HepG2 (cell line): ENCODE measurements around the gene ARID3C. TPM values are rescaled to one million over a fixed set of nuclear protein-coding genes. Genes with fewer than 3 reads are reported as not detected.

Experiments used
- AKAP8 ChIP-seq: sonication (generic); formaldehyde crosslinking; IDR thresholded peaks from 2 replicates; pipeline ENCODE4 v1.5.1; 2020; ENCODE audit warnings: mild to moderate bottlenecking, missing genetic modification reagents
- CENPT ChIP-seq: sonication (generic); formaldehyde crosslinking; IDR thresholded peaks from 2 replicates; pipeline ENCODE4 v1.8.0; 2022; ENCODE audit warnings: low read depth, mild to moderate bottlenecking, moderate library complexity, missing genetic modification reagents
- FOXA1 ChIP-seq, 2 experiments: fragments of 450-650 bp in 1 of 2; sonication (generic) in 1 of 2; formaldehyde crosslinking in 1 of 2; IDR thresholded peaks; 2 replicates each; pipeline versions ENCODE4 v1.4.0 to v1.6.1; 2016 to 2020; ENCODE audit warnings: missing genetic modification reagents in 1 of 2
- GABPB1 ChIP-seq: IDR thresholded peaks from 2 replicates; pipeline ENCODE4 v1.6.1; 2016; ENCODE audit warnings: mild to moderate bottlenecking, missing genetic modification reagents, moderate library complexity, missing compliant biosample characterization
- POLR2AphosphoS5 ChIP-seq: IDR thresholded peaks from 2 replicates; pipeline ENCODE4 v1.6.1; 2012; ENCODE audit warnings: low read depth, low read length
- RBFOX2 ChIP-seq: fragments of 200-400 bp; formaldehyde crosslinking; IDR thresholded peaks from 2 replicates; pipeline ENCODE4 v1.6.1; 2017; ENCODE audit warnings: low read depth, mild to moderate bottlenecking, low read length
- RCOR2 ChIP-seq: IDR thresholded peaks from 2 replicates; pipeline ENCODE4 v1.6.1; 2016; ENCODE audit warnings: missing biosample characterization, missing genetic modification reagents
- SOX13 ChIP-seq, 3 experiments: fragments of 450-650 bp in 1 of 3; sonication (generic) in 1 of 3; formaldehyde crosslinking in 1 of 3; IDR thresholded peaks in 2 of 3; conservative IDR thresholded peaks in 1 of 3; 2 replicates each; pipeline versions ENCODE4 v1.5.0 to v1.6.1; 2016 to 2020; ENCODE audit warnings: antibody characterized with exemption in 1 of 3, mild to moderate bottlenecking in 1 of 3, missing compliant biosample characterization in 1 of 3, missing genetic modification reagents in 1 of 3, moderate library complexity in 1 of 3
- TGIF2 ChIP-seq: IDR thresholded peaks from 2 replicates; pipeline ENCODE4 v1.6.1; 2016; ENCODE audit warnings: control low read depth, missing compliant biosample characterization
- ZMYM4 ChIP-seq: sonication (generic); formaldehyde crosslinking; IDR thresholded peaks from 2 replicates; pipeline ENCODE4 v1.8.1; 2023; ENCODE audit warnings: mild to moderate bottlenecking, missing genetic modification reagents
- ZNF143 ChIP-seq: sonication (generic); formaldehyde crosslinking; IDR thresholded peaks from 2 replicates; pipeline ENCODE4 v1.4.0; 2020; ENCODE audit warnings: missing genetic modification reagents
- ZNF282 ChIP-seq: fragments of 450-650 bp; IDR thresholded peaks from 2 replicates; pipeline ENCODE4 v1.6.1; 2018; ENCODE audit not compliant: partially characterized antibody
- ZNF432 ChIP-seq: sonication (generic); formaldehyde crosslinking; IDR thresholded peaks from 2 replicates; pipeline ENCODE4 v1.5.0; 2020; ENCODE audit warnings: missing genetic modification reagents, mild to moderate bottlenecking, borderline replicate concordance
- ZNF546 ChIP-seq: sonication (generic); formaldehyde crosslinking; conservative IDR thresholded peaks from 2 replicates; pipeline ENCODE4 v1.8.1; 2023; ENCODE audit warnings: mild to moderate bottlenecking, missing genetic modification reagents
- ZNF572 ChIP-seq: sonication (generic); formaldehyde crosslinking; IDR thresholded peaks from 2 replicates; pipeline ENCODE4 v1.5.1; 2020; ENCODE audit warnings: mild to moderate bottlenecking, missing genetic modification reagents
- polyA plus RNA-seq, 8 experiments: library from polyadenylated mRNA; depleted of rRNA in 3 of 8; stranded (reverse) in 7 of 8; unstranded in 1 of 8; fragments of >200 nt; fragmentation: Illumina TruSeq in 4 of 8; extraction: Trizol in 4 of 8; gene quantifications; 2 replicates each; pipeline versions ENCODE4 v1.2.1 to v1.2.3, GENCODE V29; 2011 to 2016; ENCODE audit warnings: low read depth in 4 of 8, missing spikeins in 1 of 8, mixed read lengths in 1 of 8; ENCODE audit not compliant: insufficient read depth in 1 of 8
- total RNA-seq, 5 experiments: library from RNA; depleted of rRNA; stranded (reverse); fragments of >200 nt; fragmentation: Illumina TruSeq; extraction: Trizol; gene quantifications; 2 replicates each; pipeline ENCODE4 v1.2.3, GENCODE V29; 2016; ENCODE audit warnings: low read depth in 1 of 5
- TF ChIP-seq, protein P1 (sequence below): fragments of 450-650 bp; IDR thresholded peaks from 2 replicates; pipeline ENCODE4 v1.6.1; 2016
- TF ChIP-seq, protein P2 (sequence below): IDR thresholded peaks from 2 replicates; pipeline ENCODE4 v1.6.1; 2018; ENCODE audit warnings: missing genetic modification reagents, mild to moderate bottlenecking, missing compliant biosample characterization
- TF ChIP-seq, protein P3 (sequence below): sonication (generic); formaldehyde crosslinking; IDR thresholded peaks from 2 replicates; pipeline ENCODE4 v1.4.0; 2020; ENCODE audit warnings: mild to moderate bottlenecking, missing genetic modification reagents
- TF ChIP-seq, protein P4 (sequence below): IDR thresholded peaks from 2 replicates; pipeline ENCODE4 v1.6.1; 2016; ENCODE audit warnings: missing compliant biosample characterization, missing genetic modification reagents, borderline replicate concordance

ARID3C gene
- total and polyA plus RNA-seq, 2 of the 13 experiments (the other 11 are each of a cell fraction or from before 2014, with no cell fraction given), result not detected

DNA sequence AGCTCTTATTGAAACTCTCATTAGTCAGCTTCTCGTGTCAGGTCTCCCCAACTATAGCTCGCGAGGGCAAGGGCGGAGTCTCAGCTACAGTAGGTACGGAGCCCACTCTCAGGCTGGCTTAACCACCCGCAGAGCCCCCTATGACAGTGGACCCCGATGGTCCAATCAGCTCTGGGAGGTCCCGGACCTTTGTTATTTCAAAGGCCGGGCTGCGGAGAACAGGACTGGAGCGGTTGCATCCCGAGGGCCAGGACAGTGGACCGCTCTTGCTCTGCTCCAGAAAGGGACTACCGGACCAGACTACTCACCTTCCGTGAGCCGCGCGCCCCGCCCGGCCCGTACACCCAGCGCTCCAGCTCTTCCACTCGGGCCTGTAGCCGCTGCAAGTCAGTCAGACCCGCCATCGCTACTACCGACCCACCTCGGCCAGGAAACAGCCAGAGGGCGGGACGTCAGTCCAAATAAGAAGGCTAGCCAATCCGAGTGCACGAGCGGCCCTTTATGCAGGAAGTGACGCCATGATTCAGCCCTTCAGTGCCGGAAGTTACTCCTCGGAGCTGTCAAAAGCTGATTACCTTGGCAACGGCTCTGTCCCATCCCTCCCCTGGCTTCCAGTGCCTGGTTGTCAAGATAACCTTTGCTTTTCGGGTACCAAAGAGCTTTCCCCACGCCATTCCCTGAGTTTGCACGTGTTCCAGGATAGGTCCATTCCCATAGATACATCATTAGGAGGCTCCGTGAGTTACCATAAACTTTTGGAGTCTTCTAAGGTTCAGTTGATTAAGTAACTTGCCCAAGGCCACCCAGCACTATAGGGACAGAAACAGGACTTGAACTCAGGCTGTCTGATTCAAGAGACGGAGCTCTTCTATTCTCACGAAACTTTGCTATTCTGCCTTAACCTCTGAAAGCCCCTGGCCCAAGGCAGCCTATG lies 8.5 kb downstream of the ARID3C start, which contains the start of gene DCTN3 (continued):
- TF ChIP-seq, protein P1, sequence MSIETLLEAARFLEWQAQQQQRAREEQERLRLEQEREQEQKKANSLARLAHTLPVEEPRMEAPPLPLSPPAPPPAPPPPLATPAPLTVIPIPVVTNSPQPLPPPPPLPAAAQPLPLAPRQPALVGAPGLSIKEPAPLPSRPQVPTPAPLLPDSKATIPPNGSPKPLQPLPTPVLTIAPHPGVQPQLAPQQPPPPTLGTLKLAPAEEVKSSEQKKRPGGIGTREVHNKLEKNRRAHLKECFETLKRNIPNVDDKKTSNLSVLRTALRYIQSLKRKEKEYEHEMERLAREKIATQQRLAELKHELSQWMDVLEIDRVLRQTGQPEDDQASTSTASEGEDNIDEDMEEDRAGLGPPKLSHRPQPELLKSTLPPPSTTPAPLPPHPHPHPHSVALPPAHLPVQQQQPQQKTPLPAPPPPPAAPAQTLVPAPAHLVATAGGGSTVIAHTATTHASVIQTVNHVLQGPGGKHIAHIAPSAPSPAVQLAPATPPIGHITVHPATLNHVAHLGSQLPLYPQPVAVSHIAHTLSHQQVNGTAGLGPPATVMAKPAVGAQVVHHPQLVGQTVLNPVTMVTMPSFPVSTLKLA, result peak; percentile 27; the same call in 1 of the 2 replicates
- TF ChIP-seq ZNF546 (CRISPR knock-in tag) (0 out of 2 replicates have a peak, but pooled peaks have one; percentile 55), RBFOX2 (0 out of 2 replicates have a peak, but pooled peaks have one; percentile 55), ZNF143 (CRISPR knock-in tag) (peak; percentile 13; the same call in 1 of the 2 replicates), GABPB1 (CRISPR knock-in tag) (peak; percentile 96), ZNF282 (no peak), SOX13 (IDR thresholded peaks at IDR 0.05) (no peak), SOX13 (CRISPR knock-in tag; conservative IDR thresholded peaks at IDR 0.05 in 1 of 2, IDR thresholded peaks at IDR 0.05 in 1 of 2) (0 out of 4 replicates have a peak, but pooled peaks of 1 of the 2 experiments have one; percentile 16), AKAP8 (CRISPR knock-in tag) (no peak), ZMYM4 (CRISPR knock-in tag) (peak; percentile 65), TGIF2 (CRISPR knock-in tag) (peak; percentile 97), FOXA1 (IDR thresholded peaks at IDR 0.05) (no peak), FOXA1 (CRISPR knock-in tag; IDR thresholded peaks at IDR 0.05) (0 out of 2 replicates have a peak, but pooled peaks have one; percentile 7), RCOR2 (CRISPR knock-in tag) (no peak), ZNF432 (CRISPR knock-in tag) (no peak), CENPT (CRISPR knock-in tag) (no peak), POLR2AphosphoS5 (peak; percentile 50; the same call in 1 of the 2 replicates), ZNF572 (CRISPR knock-in tag) (0 out of 2 replicates have a peak, but pooled peaks have one; percentile 61)
- TF ChIP-seq, protein P2, sequence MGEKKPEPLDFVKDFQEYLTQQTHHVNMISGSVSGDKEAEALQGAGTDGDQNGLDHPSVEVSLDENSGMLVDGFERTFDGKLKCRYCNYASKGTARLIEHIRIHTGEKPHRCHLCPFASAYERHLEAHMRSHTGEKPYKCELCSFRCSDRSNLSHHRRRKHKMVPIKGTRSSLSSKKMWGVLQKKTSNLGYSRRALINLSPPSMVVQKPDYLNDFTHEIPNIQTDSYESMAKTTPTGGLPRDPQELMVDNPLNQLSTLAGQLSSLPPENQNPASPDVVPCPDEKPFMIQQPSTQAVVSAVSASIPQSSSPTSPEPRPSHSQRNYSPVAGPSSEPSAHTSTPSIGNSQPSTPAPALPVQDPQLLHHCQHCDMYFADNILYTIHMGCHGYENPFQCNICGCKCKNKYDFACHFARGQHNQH, result 0 out of 2 replicates have a peak, but pooled peaks have one; percentile 52
- TF ChIP-seq, protein P3, sequence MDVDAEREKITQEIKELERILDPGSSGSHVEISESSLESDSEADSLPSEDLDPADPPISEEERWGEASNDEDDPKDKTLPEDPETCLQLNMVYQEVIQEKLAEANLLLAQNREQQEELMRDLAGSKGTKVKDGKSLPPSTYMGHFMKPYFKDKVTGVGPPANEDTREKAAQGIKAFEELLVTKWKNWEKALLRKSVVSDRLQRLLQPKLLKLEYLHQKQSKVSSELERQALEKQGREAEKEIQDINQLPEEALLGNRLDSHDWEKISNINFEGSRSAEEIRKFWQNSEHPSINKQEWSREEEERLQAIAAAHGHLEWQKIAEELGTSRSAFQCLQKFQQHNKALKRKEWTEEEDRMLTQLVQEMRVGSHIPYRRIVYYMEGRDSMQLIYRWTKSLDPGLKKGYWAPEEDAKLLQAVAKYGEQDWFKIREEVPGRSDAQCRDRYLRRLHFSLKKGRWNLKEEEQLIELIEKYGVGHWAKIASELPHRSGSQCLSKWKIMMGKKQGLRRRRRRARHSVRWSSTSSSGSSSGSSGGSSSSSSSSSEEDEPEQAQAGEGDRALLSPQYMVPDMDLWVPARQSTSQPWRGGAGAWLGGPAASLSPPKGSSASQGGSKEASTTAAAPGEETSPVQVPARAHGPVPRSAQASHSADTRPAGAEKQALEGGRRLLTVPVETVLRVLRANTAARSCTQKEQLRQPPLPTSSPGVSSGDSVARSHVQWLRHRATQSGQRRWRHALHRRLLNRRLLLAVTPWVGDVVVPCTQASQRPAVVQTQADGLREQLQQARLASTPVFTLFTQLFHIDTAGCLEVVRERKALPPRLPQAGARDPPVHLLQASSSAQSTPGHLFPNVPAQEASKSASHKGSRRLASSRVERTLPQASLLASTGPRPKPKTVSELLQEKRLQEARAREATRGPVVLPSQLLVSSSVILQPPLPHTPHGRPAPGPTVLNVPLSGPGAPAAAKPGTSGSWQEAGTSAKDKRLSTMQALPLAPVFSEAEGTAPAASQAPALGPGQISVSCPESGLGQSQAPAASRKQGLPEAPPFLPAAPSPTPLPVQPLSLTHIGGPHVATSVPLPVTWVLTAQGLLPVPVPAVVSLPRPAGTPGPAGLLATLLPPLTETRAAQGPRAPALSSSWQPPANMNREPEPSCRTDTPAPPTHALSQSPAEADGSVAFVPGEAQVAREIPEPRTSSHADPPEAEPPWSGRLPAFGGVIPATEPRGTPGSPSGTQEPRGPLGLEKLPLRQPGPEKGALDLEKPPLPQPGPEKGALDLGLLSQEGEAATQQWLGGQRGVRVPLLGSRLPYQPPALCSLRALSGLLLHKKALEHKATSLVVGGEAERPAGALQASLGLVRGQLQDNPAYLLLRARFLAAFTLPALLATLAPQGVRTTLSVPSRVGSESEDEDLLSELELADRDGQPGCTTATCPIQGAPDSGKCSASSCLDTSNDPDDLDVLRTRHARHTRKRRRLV, result peak; percentile 43; the same call in 1 of the 2 replicates
- TF ChIP-seq, protein P4, sequence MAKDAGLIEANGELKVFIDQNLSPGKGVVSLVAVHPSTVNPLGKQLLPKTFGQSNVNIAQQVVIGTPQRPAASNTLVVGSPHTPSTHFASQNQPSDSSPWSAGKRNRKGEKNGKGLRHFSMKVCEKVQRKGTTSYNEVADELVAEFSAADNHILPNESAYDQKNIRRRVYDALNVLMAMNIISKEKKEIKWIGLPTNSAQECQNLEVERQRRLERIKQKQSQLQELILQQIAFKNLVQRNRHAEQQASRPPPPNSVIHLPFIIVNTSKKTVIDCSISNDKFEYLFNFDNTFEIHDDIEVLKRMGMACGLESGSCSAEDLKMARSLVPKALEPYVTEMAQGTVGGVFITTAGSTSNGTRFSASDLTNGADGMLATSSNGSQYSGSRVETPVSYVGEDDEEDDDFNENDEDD, result peak; percentile 42; the same call in 1 of the 2 replicates
